Measurements from ENCODE around the gene TBC1D22B.

DNA sequence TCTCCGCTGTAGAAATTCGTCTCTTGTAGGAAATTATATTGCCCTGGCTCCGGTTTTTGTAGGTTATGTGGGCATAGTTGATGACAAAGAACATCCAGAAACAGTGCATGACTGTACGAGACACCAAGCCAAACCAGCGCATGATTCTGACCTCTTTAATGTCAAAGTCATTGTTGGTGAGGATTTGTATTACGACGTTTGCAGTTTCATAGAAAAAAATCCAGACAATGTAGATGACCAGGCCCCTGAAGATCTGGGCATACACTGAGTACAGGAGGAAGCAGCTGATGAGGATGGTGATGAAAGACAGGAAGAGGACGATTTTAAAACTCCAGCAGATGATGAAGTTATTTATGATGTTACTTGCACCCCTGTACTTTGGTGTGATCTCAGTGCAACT, 39.1 kb upstream of the TBC1D22B start:
- TF ChIP-seq, protein P1, sequence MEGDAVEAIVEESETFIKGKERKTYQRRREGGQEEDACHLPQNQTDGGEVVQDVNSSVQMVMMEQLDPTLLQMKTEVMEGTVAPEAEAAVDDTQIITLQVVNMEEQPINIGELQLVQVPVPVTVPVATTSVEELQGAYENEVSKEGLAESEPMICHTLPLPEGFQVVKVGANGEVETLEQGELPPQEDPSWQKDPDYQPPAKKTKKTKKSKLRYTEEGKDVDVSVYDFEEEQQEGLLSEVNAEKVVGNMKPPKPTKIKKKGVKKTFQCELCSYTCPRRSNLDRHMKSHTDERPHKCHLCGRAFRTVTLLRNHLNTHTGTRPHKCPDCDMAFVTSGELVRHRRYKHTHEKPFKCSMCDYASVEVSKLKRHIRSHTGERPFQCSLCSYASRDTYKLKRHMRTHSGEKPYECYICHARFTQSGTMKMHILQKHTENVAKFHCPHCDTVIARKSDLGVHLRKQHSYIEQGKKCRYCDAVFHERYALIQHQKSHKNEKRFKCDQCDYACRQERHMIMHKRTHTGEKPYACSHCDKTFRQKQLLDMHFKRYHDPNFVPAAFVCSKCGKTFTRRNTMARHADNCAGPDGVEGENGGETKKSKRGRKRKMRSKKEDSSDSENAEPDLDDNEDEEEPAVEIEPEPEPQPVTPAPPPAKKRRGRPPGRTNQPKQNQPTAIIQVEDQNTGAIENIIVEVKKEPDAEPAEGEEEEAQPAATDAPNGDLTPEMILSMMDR (IDR thresholded peaks at IDR 0.05) = no peak
- TF ChIP-seq EZH2 (IDR thresholded peaks at IDR 0.05) = no peak
